Spleen (tissue), 11 donors: Measurements from ENCODE around the gene ZNF319. TPM values are rescaled to one million over a fixed set of nuclear protein-coding genes. Genes with fewer than 3 reads are reported as not detected.
A peak's percentile ranks its signal among the peaks of the same experiment; 100 is the strongest.

Experiments used
- DNase-seq: peaks from one replicate; pipeline ENCODE4 v3.0.0-alpha.2; 2020
- H3K27ac ChIP-seq, 8 donors: fragments of 200-600 bp; sonication (generic) in 7 of 8; 1 replicate in 4 of 8; 2 replicates in 4 of 8; pipeline versions ENCODE4 v1.5.0 to v1.8.0; 2016 to 2021; ENCODE audit warnings: inconsistent platforms in 4 of 8, mild to moderate bottlenecking in 4 of 8, moderate library complexity in 1 of 8
- H3K27me3 ChIP-seq, 7 donors: fragments of 200-600 bp; sonication (generic) in 6 of 7; replicated peaks in 1 of 7; 1 replicate in 4 of 7; 2 replicates in 3 of 7; pipeline versions ENCODE4 v1.5.0 to v1.8.0; 2016 to 2021; ENCODE audit warnings: inconsistent platforms in 3 of 7, mild to moderate bottlenecking in 1 of 7
- H3K36me3 ChIP-seq, 6 donors: fragments of 200-600 bp; sonication (generic) in 5 of 6; 1 replicate in 4 of 6; 2 replicates in 2 of 6; pipeline versions ENCODE4 v1.5.0 to v1.8.0; 2016 to 2021; ENCODE audit warnings: inconsistent platforms in 2 of 6
- H3K4me1 ChIP-seq, 6 donors: fragments of 200-600 bp; sonication (generic) in 5 of 6; 1 replicate in 3 of 6; 2 replicates in 3 of 6; pipeline versions ENCODE4 v1.5.0 to v1.8.0; 2016 to 2021; ENCODE audit warnings: inconsistent platforms in 3 of 6
- H3K4me3 ChIP-seq, 8 donors: fragments of 200-600 bp; sonication (generic) in 7 of 8; 1 replicate in 4 of 8; 2 replicates in 4 of 8; pipeline versions ENCODE4 v1.5.0 to v1.8.0; 2016 to 2021; ENCODE audit warnings: inconsistent platforms in 4 of 8, mild to moderate bottlenecking in 4 of 8, moderate library complexity in 2 of 8
- H3K9me3 ChIP-seq, 8 donors: fragments of 200-600 bp; sonication (generic) in 7 of 8; 1 replicate in 4 of 8; 2 replicates in 4 of 8; pipeline versions ENCODE4 v1.5.0 to v1.8.0; 2016 to 2021; ENCODE audit warnings: inconsistent platforms in 4 of 8
- POLR2A ChIP-seq, 3 donors: fragments of 450-650 bp; IDR thresholded peaks; one replicate each; pipeline ENCODE4 v1.5.1; 2017; ENCODE audit warnings: antibody characterized with exemption in 3 of 3, mild to moderate bottlenecking in 1 of 3
- POLR2AphosphoS5 ChIP-seq, 3 donors: sonication (generic); formaldehyde crosslinking; IDR thresholded peaks; one replicate each; pipeline ENCODE4 v1.5.1; 2017; ENCODE audit warnings: antibody characterized with exemption in 3 of 3
- WGBS, 5 donors: extraction: QIAGEN DNeasy Blood & Tissue Kit in 3 of 5; methylation state at CpG; one replicate each; pipeline versions ENCODE4 v1.1.5 to v1.1.7; 2013 to 2018; 5-methylcytosine and 5-hydroxymethylcytosine counted together
- intact Hi-C: fragments of 100-400 bp; cut with DNase I; formaldehyde crosslinking; loops from one replicate; pipeline ENCODE4 v1.15.0; 2023; ENCODE audit warnings: low total_unique reads
- polyA plus RNA-seq, 3 donors: library from polyadenylated mRNA; stranded (reverse); fragments of 200-250 nt; gene quantifications; one replicate each; pipeline ENCODE4 v1.2.1, GENCODE V29; 2013
- total RNA-seq, 7 donors: library from RNA; depleted of rRNA in 3 of 7; stranded (reverse); fragments of >200 nt in 3 of 7; fragmentation: NEBNext Ultra II Directional in 4 of 7; extraction: Animal tissue kit (Norgen Biotek cat#: 25700) in 4 of 7; gene quantifications; one replicate each; pipeline versions ENCODE4 v1.1.0 to v1.2.1, GENCODE V29; 2016 to 2021
- TF ChIP-seq, protein P1 (sequence below), 11 experiments: fragments of 200-600 bp in 7 of 11; fragments of 450-650 bp in 4 of 11; sonication (generic) in 4 of 11; IDR thresholded peaks in 8 of 11; conservative IDR thresholded peaks in 3 of 11; 1 replicate in 7 of 11; 2 replicates in 4 of 11; pipeline versions ENCODE4 v1.4.0 to v1.8.0; 2016 to 2021; ENCODE audit warnings: antibody characterized with exemption in 11 of 11, inconsistent platforms in 4 of 11, mild to moderate bottlenecking in 1 of 11
- donor health status: healthy with polysubstance abuse.
- donor health status: DM: no; HTN: no; CAD: no; lungs with moderate emphysema.
- donor health status: DM: no; HTN: no; CAD: no.
- donor health status: Bipolar disorder and iron deficiency.
- donor health status: healthy.
- donor health status: DM: no; HTN: no; CAD: no.
- donor health status: DM: yes; HTN: yes; CAD: no.

ZNF319 gene
- total and polyA plus RNA-seq, 10 donors = 3.0 to 23.4 (median 16.1) TPM

DNA sequence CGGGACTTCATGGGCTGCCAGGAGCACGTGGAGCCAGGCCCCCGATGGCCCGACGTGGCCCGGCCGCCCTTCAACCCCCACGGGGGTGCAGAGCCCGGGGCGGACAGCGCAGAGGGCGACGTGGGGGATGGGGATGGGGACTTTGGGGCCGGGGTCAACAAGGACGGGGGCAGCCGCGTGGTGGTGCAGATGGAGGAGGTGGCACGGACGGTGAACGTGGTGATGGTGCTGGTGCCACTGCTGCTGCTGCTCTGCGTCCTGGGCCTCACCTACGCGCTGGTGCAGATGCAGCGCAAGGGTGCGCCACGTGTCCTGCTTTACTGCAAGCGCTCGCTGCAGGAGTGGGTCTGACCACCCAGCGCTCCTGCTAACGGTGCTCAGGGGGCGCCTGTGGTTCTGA is 44.6 kb upstream of the ZNF319 start:
- Histone ChIP-seq H3K27ac (peak overlapping the region in 3 of 8 donors; percentile 15 to 83 (median 72)), H3K9me3 (no peaks in the 10 kb centered on the region), H3K36me3 (peaks cover 0 to 50% (median 0%) of the 10 kb centered on the region in 6 donors), H3K27me3 (no peaks in the 10 kb centered on the region), H3K4me1 (peaks cover 8 to 76% (median 34%) of the 10 kb centered on the region in 6 donors), H3K4me3 (no peak overlapping the region)
- no peak for DNase-seq
- TF ChIP-seq POLR2A (IDR thresholded peaks at IDR 0.05) (no peak), POLR2AphosphoS5 (IDR thresholded peaks at IDR 0.05) (no peak)
- TF ChIP-seq, protein P1, sequence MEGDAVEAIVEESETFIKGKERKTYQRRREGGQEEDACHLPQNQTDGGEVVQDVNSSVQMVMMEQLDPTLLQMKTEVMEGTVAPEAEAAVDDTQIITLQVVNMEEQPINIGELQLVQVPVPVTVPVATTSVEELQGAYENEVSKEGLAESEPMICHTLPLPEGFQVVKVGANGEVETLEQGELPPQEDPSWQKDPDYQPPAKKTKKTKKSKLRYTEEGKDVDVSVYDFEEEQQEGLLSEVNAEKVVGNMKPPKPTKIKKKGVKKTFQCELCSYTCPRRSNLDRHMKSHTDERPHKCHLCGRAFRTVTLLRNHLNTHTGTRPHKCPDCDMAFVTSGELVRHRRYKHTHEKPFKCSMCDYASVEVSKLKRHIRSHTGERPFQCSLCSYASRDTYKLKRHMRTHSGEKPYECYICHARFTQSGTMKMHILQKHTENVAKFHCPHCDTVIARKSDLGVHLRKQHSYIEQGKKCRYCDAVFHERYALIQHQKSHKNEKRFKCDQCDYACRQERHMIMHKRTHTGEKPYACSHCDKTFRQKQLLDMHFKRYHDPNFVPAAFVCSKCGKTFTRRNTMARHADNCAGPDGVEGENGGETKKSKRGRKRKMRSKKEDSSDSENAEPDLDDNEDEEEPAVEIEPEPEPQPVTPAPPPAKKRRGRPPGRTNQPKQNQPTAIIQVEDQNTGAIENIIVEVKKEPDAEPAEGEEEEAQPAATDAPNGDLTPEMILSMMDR (IDR thresholded peaks at IDR 0.05 in 8 of 11, conservative IDR thresholded peaks at IDR 0.05 in 3 of 11) = no peak
- WGBS, 5 donors = 87 to 93% (median 90%) methylated on average over 29 to 31 of the region's 31 CpGs
- intact Hi-C loops = no loop called here

DNA sequence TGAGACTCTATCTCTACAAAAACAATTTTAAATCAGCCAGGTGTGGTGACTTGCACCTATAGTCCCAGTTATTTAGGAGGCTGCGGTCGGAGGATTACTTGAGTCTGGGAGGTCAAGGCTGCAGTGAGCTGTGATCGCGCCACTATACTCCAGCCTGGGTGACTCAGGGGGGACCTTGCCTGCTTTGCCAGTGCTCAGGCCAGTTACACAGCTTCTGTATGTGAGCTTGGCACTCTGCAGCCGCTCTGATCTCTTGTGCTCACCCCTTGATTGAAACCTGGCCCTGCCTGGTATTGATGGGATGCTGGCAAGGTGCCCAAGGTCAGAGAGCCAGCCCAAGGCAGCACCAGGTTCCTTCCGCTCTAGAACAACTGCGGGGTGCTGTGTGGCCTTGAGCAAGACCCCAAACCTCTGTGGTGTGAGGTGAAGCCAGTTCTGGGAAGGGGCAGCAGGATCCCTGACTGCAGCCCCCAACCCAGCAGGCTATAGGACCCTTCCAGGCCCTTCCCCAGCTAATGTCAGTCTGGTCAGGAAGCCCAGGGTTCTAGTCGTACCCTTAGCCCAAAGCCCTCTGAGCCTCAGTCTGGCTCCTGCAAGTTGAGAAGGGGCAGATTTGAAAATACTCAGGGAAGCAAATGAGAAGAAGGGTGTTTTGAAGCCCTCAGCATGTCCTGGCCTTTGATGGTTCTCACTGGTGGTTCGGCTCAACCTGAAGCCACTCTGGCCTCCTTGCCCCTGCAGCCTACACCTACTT is 44.0 kb upstream of the ZNF319 start:
- H3K4me3 ChIP-seq = no peak overlapping the region
- intact Hi-C loops = no loop called here
- peak overlapping the region in 5 of 8 donors; percentile 15 to 83 (median 39) for H3K27ac ChIP-seq
- TF ChIP-seq POLR2A (IDR thresholded peaks at IDR 0.05) (no peak), POLR2AphosphoS5 (IDR thresholded peaks at IDR 0.05) (no peak)
- TF ChIP-seq, protein P1 (IDR thresholded peaks at IDR 0.05 in 8 of 11, conservative IDR thresholded peaks at IDR 0.05 in 3 of 11) = no peak
- peaks cover 0 to 54% (median 0%) of the 10 kb centered on the region in 6 donors for H3K36me3 ChIP-seq
- H3K9me3 ChIP-seq = no peaks in the 10 kb centered on the region
- H3K4me1 ChIP-seq = peaks cover 8 to 73% (median 34%) of the 10 kb centered on the region in 6 donors
- DNase-seq = no peak
- no peaks in the 10 kb centered on the region for H3K27me3 ChIP-seq
- 64 to 92% (median 77%) methylated on average over 4 to 9 of the region's 9 CpGs for WGBS, 5 donors

DNA sequence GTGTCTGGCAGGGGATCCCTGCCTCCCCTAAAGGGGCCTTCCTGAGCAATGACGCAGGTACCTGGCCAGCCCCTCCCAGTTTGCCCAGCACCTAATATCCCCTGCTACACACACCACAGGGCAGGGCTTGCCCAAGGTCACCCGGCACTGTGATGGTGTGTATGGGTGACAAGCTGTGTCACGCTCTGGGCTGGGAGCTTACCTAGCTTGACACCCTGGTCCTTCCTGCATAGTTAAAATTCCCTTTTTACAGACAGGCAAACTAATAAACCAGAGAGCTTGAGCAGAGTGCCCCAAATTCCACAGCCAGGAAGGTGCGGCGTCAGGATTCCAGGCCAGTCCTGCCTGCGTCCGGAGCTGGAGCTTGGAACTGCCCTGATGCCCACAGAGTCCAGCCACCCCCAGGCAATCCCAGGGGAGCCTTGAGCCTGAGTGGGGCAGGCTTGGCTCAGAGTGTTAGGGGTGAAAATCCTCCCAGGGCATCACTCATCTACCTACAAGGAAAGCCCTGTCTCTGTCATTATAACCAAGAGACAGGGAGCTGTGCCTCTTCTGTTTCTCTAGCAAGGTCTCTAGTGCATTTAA is 43.2 kb upstream of the ZNF319 start:
- no peaks in the 10 kb centered on the region for H3K9me3 ChIP-seq
- H3K27me3 ChIP-seq = no peaks in the 10 kb centered on the region
- 81 to 85% (median 83%) methylated on average over 5 to 7 of the region's 7 CpGs; no CpG with 5 or more reads in 1 of the 5 donors for WGBS, 5 donors
- H3K36me3 ChIP-seq = peaks cover 0 to 54% (median 0%) of the 10 kb centered on the region in 6 donors
- peaks cover 8 to 72% (median 37%) of the 10 kb centered on the region in 6 donors for H3K4me1 ChIP-seq
- no peak for DNase-seq
- H3K4me3 ChIP-seq = no peak overlapping the region
- peak overlapping the region in 5 of 8 donors; percentile 4 to 72 (median 39) for H3K27ac ChIP-seq
- intact Hi-C loops = no loop called here
- no peak for TF ChIP-seq POLR2A (IDR thresholded peaks at IDR 0.05)
- TF ChIP-seq, protein P1 (IDR thresholded peaks at IDR 0.05 in 8 of 11, conservative IDR thresholded peaks at IDR 0.05 in 3 of 11) = no peak
- no peak for TF ChIP-seq POLR2AphosphoS5 (IDR thresholded peaks at IDR 0.05)
